ENCODE results near the gene CCNYL1.
"Not testable (repeated sequence)": the region's sequence is repeated elsewhere in the genome, so short reads cannot be mapped to it uniquely, and the experiment has no call there.

CCNYL1 gene

GRCh38 chr2:207750876-207751275 is 39.4 kb downstream of the CCNYL1 start:
- Histone ChIP-seq H3K4me3 (ENCODE audit: low read depth, low read length) (no peak overlapping the region), H3K4me2 (ENCODE audit: low read length) (no peak overlapping the region), H3K9me3 (ENCODE audit: control insufficient read depth, low read length) (no peaks in the 10 kb centered on the region), H2AFZ (no peak overlapping the region), H3K4me1 (peaks cover 2% of the 10 kb centered on the region), H3K27me3 (ENCODE audit: control insufficient read depth, insufficient read depth, low read length) (no peaks in the 10 kb centered on the region), H3K79me2 (no peaks in the 10 kb centered on the region), H3K9ac (no peak overlapping the region), H3K27ac (no peak overlapping the region), H3K36me3 (ENCODE audit: control insufficient read depth, insufficient read depth, low read length) (no peaks in the 10 kb centered on the region)
- no peak for TF ChIP-seq CTCF (IDR thresholded peaks at IDR 0.05)

GRCh38 chr2:207753688-207754087 is 42.2 kb downstream of the CCNYL1 start:
- not testable (repeated sequence) for H2AFZ ChIP-seq; H3K36me3 ChIP-seq (ENCODE audit: control insufficient read depth, insufficient read depth, low read length); H3K27ac ChIP-seq; H3K4me3 ChIP-seq (ENCODE audit: low read depth, low read length); H3K9me3 ChIP-seq (ENCODE audit: control insufficient read depth, low read length); H3K4me2 ChIP-seq (ENCODE audit: low read length); H3K9ac ChIP-seq; H3K79me2 ChIP-seq; H3K4me1 ChIP-seq; H3K27me3 ChIP-seq (ENCODE audit: control insufficient read depth, insufficient read depth, low read length)

- Histone ChIP-seq H3K9ac (no peak overlapping the region), H3K27me3 (ENCODE audit: control insufficient read depth, insufficient read depth, low read length) (no peaks in the 10 kb centered on the region), H3K4me2 (ENCODE audit: low read length) (no peak overlapping the region), H3K27ac (no peak overlapping the region), H2AFZ (no peak overlapping the region), H3K79me2 (no peaks in the 10 kb centered on the region), H3K4me1 (no peaks in the 10 kb centered on the region), H3K9me3 (ENCODE audit: control insufficient read depth, low read length) (no peaks in the 10 kb centered on the region), H3K36me3 (ENCODE audit: control insufficient read depth, insufficient read depth, low read length) (no peaks in the 10 kb centered on the region), H3K4me3 (ENCODE audit: low read depth, low read length) (no peak overlapping the region)
- TF ChIP-seq CTCF (IDR thresholded peaks at IDR 0.05) = no peak
Observed at GRCh38 chr2:207754498-207755383, 43.3 kb downstream of the CCNYL1 start.

GRCh38 chr2:207758025-207758424 is 46.6 kb downstream of the CCNYL1 start:
- no peak overlapping the region for H3K27ac ChIP-seq
- H3K4me3 ChIP-seq (ENCODE audit: low read depth, low read length) = no peak overlapping the region
- no peaks in the 10 kb centered on the region for H3K36me3 ChIP-seq (ENCODE audit: control insufficient read depth, insufficient read depth, low read length)
- H3K4me2 ChIP-seq (ENCODE audit: low read length) = no peak overlapping the region
- no peaks in the 10 kb centered on the region for H3K9me3 ChIP-seq (ENCODE audit: control insufficient read depth, low read length)
- H3K4me1 ChIP-seq = no peaks in the 10 kb centered on the region
- no peaks in the 10 kb centered on the region for H3K79me2 ChIP-seq
- H3K27me3 ChIP-seq (ENCODE audit: control insufficient read depth, insufficient read depth, low read length) = no peaks in the 10 kb centered on the region
- no peak for TF ChIP-seq CTCF (IDR thresholded peaks at IDR 0.05)
- no peak overlapping the region for H2AFZ ChIP-seq
- no peak overlapping the region for H3K9ac ChIP-seq

GRCh38 chr2:207759890-207760289 is 48.5 kb downstream of the CCNYL1 start:
- Histone ChIP-seq H3K36me3 (ENCODE audit: control insufficient read depth, insufficient read depth, low read length) (no peaks in the 10 kb centered on the region), H2AFZ (no peak overlapping the region), H3K4me3 (ENCODE audit: low read depth, low read length) (no peak overlapping the region), H3K9ac (no peak overlapping the region), H3K4me1 (no peaks in the 10 kb centered on the region), H3K9me3 (ENCODE audit: control insufficient read depth, low read length) (no peaks in the 10 kb centered on the region), H3K4me2 (ENCODE audit: low read length) (no peak overlapping the region), H3K27me3 (ENCODE audit: control insufficient read depth, insufficient read depth, low read length) (no peaks in the 10 kb centered on the region), H3K79me2 (no peaks in the 10 kb centered on the region), H3K27ac (no peak overlapping the region)
- TF ChIP-seq CTCF (IDR thresholded peaks at IDR 0.05) = no peak
